Bronchial epithelial cell (primary cell): Measurements from ENCODE around the gene MGAT1. TPM values are rescaled to one million over a fixed set of nuclear protein-coding genes. Genes with fewer than 3 reads are reported as not detected.
"Not testable (repeated sequence)": the region's sequence is repeated elsewhere in the genome, so short reads cannot be mapped to it uniquely, and the experiment has no call there.

Experiments used
- DNase-seq: peaks from one replicate; pipeline ENCODE4 v3.0.0-alpha.2; 2010; ENCODE audit warnings: low read depth
- FAIRE-seq: peaks from 2 replicates; lab custom pipeline; 2011; peaks lifted over from hg19 to GRCh38; lab: Jason Lieb, UNC
- H3K27me3 ChIP-seq: 2 replicates; pipeline ENCODE4 v1.5.1; 2011; ENCODE audit warnings: low read length; ENCODE audit not compliant: control insufficient read depth, insufficient read depth
- H3K36me3 ChIP-seq: 2 replicates; pipeline ENCODE4 v1.5.1; 2011; ENCODE audit warnings: low read length; ENCODE audit not compliant: control insufficient read depth, insufficient read depth
- H3K4me3 ChIP-seq: 2 replicates; pipeline ENCODE4 v1.5.1; 2011; ENCODE audit warnings: mild to moderate bottlenecking, low read depth, low read length, control low read depth
- total RNA-seq: library from RNA; depleted of rRNA; stranded (reverse); fragments of >200 nt; gene quantifications from 2 replicates; pipeline ENCODE4 v1.2.1, GENCODE V29; 2014
- TF ChIP-seq, protein P1 (sequence below): IDR thresholded peaks from 2 replicates; pipeline ENCODE4 v1.5.1; 2011; ENCODE audit warnings: mild to moderate bottlenecking, moderate library complexity, low read length, control low read depth, inconsistent platforms; ENCODE audit not compliant: insufficient read depth, severe bottlenecking

MGAT1 gene
- total RNA-seq, 1 donor from 2014 or later, result 62.1 TPM

- TF ChIP-seq, protein P1, sequence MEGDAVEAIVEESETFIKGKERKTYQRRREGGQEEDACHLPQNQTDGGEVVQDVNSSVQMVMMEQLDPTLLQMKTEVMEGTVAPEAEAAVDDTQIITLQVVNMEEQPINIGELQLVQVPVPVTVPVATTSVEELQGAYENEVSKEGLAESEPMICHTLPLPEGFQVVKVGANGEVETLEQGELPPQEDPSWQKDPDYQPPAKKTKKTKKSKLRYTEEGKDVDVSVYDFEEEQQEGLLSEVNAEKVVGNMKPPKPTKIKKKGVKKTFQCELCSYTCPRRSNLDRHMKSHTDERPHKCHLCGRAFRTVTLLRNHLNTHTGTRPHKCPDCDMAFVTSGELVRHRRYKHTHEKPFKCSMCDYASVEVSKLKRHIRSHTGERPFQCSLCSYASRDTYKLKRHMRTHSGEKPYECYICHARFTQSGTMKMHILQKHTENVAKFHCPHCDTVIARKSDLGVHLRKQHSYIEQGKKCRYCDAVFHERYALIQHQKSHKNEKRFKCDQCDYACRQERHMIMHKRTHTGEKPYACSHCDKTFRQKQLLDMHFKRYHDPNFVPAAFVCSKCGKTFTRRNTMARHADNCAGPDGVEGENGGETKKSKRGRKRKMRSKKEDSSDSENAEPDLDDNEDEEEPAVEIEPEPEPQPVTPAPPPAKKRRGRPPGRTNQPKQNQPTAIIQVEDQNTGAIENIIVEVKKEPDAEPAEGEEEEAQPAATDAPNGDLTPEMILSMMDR, result no peak
- FAIRE-seq, result no peak
- no peak overlapping the region for H3K4me3 ChIP-seq
- H3K36me3 ChIP-seq, result peaks cover 21% of the 10 kb centered on the region
- no peaks in the 10 kb centered on the region for H3K27me3 ChIP-seq
- no peak for DNase-seq
These were observed 12.1 kb downstream of the MGAT1 start for GRCh38 chr5:180790524-180790923.

DNA sequence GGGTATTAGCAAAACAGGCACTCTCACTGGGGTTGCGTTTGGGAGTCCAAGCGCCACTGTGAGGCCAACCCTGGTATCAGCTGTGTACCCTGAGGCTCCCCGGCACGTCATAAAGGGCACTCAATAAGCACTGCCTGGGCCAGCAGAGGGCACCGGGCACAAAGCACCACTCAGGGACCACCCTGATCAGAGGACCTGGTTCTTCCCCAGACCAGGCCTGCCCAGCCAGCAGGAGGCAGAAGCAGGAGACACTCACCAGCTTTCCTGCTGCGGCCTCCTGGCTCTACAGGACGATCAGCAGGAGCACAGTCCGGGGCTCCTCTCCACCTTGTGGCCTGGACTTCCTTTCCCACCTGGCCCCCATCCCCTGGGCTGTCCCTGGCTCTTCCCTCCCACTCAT is 12.6 kb downstream of the MGAT1 start:
- FAIRE-seq (no peak), DNase-seq (no peak)
- Histone ChIP-seq H3K4me3 (no peak overlapping the region), H3K36me3 (peaks cover 21% of the 10 kb centered on the region), H3K27me3 (no peaks in the 10 kb centered on the region)
- TF ChIP-seq, protein P1, result no peak

- not testable (repeated sequence) for H3K27me3 ChIP-seq, DNase-seq, H3K4me3 ChIP-seq, FAIRE-seq
- peaks cover 20% of the 10 kb centered on the region for H3K36me3 ChIP-seq
These were observed 13.8 kb downstream of the MGAT1 start for GRCh38 chr5:180788651-180789410.

DNA sequence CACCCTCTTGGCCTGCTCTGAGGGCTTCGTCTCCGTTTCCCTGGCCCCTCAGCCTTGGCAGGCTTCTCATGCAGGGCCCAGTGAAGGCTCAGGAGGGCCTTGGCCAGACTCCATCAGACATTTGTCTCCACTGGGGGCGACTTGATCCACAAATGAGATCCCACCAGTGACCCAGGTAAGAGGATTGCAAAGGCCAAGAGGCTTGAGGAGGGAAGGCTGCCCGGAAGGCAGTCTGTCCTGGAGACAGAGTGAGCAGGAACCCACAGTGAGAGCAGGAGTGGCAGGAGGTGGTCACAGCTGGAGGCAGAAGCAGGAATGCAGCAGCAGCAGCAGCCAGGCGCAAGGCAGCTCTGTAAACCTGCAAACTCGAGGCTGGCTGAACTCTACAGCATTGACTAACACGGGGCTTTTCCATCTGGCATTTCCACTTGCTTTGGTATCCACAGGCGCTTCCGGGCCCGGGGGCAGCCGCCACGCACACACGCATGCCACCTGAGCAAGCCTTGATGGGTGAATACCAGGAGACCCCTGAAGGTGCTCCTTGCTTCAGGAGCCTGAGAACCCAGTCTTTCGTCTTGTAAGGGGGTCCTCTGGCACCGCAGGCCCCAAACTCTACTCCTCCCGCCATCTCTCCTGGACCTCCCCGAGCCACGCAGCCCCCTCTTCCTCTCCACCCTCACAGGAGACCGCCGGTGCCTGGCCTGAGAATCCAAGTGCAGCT is 14.7 kb downstream of the MGAT1 start:
- TF ChIP-seq, protein P1, result no peak
- Histone ChIP-seq H3K4me3 (no peak overlapping the region), H3K27me3 (no peaks in the 10 kb centered on the region), H3K36me3 (peaks cover 20% of the 10 kb centered on the region)
- FAIRE-seq, result no peak
- DNase-seq, result no peak

- Histone ChIP-seq H3K36me3 (peaks cover 14% of the 10 kb centered on the region), H3K27me3 (no peaks in the 10 kb centered on the region), H3K4me3 (no peak overlapping the region)
- TF ChIP-seq, protein P1, result no peak
- DNase-seq, result no peak
- FAIRE-seq, result no peak
These were observed 15.8 kb downstream of the MGAT1 start for GRCh38 chr5:180786531-180787398.
